GM19328 (cell line): ENCODE results near the gene MAP2K1.
"Not testable (repeated sequence)": the region's sequence is repeated elsewhere in the genome, so short reads cannot be mapped to it uniquely, and the experiment has no call there.

Source experiments
- ATAC-seq: cut with Tn5 transposase; IDR thresholded peaks from one replicate; pipeline ENCODE4 v1.9.1; 2021; ENCODE audit warnings: mild to moderate bottlenecking, moderate library complexity; ENCODE audit not compliant: unreplicated experiment

MAP2K1 gene

DNA sequence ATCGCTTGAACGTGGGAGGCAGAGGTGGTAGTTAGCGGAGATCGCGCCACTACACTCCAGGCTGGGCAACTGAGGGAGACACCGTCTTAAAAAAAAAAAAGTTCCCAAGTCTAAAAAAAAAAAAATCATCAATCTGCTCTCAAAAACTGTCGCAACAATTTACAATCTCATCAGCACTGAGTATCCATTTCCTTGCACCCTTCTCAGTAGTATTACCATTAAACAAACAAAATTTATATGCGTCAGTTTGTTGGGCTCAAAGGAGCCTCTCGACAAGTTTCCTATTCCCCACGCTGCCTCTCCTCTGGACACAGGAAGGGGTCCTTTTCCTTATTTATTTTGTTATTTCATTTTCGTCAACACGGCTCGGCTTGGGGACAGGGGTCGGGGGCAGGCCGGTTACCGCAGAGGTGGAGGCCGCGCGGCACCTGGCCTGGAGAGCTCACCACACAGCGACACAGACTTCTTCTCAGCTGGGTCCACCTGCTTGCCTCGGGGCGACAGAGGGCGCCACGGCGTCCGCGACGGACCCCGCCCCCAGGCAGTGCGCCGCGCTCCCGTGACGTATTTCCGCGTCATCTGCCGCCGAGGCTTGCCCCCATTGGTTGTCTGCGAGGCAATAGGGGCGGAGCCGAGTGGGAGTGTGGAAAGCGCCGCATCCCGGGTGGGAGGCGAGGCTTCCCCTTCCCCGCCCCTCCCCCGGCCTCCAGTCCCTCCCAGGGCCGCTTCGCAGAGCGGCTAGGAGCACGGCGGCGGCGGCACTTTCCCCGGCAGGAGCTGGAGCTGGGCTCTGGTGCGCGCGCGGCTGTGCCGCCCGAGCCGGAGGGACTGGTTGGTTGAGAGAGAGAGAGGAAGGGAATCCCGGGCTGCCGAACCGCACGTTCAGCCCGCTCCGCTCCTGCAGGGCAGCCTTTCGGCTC lies at the start of gene MAP2K1:
Gene MAP2K1, plus strand, starts transcription at position 709 of the 920 bp plus-strand sequence. CDS start 436 bp downstream, outside the sequence.
- peak; percentile 71 for ATAC-seq

DNA sequence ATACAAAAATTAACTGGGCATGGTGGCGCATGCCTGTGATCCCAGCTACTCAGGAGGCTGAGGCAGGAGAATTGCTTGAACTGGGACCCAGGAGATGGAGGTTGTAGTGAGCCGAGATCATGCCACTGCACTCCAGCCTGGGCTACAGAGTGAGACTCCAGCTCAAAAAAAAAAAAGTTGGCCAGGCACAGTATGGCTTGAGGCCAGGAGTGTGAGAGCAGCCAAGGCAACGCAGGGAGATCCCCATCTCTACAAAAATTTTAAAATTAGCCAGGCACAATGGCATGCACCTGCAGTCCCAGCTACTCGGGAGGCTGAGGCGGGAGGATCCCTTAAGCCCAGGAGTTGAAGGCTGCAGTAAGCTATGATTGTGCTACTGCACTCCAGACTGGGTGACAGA lies 38.2 kb upstream of the MAP2K1 start:
- ATAC-seq = not testable (repeated sequence)

DNA sequence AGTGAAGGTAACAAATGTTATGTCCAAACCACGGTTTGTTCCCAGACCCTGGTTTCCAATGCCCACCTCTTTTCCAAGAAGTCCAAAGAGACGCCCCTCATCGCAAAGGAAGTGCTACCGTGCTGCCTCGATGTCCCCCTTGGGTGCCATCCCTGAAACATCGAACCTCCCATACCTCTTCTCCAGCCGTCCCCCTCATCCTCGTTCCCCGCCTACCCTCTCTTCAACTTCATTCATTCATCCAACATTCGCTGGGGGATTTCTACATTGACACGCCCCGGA lies 30.7 kb upstream of the MAP2K1 start:
- no peak for ATAC-seq

DNA sequence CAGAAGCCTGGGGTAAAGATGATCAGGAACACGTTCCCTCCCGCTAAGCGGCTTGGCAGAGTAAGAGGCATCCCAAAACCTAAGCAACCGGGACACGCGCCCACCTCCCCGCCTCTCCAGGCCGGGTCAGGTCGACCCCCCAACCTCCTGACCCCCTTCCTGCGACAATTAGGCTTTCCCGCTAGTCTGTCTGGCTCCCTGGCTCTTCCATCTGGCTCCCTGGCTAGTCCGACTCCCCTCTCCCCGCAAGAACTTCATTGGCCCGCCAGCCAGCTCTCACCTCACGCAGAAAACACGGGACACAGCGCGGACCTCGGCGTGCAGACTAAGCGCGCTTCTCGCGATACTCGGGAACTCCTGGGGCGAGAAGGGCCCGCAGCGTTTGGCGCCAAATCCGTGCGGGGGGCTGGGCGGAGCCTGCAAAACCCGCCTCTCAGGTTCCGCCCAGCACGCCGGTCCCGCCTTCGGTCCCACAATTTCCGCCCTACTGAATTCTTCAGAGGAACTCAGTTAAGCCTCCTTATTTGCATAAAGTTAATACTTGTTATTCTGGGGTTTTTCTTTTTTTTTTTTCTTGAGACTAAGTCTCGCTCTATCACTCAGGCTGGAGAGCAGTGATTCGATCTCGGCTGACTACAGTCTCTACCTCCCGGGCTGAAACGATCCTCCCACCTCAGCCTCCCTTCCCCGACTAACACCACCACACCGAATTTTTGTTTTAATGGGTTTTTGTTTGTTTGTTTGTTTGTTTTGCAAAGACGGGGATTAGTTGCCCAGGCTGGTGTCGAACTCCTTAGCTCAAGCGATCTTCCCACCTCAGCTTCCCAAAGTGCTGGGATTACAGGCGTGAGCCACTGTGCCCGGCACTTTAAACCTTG lies 30.1 kb upstream of the MAP2K1 start, which contains the start of gene TIPIN:
Gene TIPIN, minus strand, starts transcription at position 327 of the 878 bp plus-strand sequence. CDS start 3,738 bp downstream, outside the sequence.
- ATAC-seq = peak; percentile 95

DNA sequence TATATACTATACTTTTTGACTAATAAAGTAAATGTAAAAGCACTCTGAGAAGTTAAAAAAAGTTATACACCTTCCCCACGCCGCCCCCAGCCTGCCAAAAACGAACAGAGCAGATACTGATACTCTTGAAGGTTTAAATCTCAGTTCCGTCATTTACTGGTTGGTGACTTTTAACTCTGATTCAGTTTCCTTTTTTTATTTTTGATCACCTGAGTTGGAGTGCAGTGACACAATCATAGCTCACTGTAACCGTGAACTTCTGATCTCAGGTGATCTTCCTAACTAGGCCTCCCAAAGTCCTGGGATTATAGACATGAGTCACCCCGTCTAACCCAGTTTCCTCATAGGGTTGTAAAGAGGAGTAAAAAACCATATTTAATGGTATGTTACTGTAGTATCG lies 27.0 kb upstream of the MAP2K1 start:
- no peak for ATAC-seq

DNA sequence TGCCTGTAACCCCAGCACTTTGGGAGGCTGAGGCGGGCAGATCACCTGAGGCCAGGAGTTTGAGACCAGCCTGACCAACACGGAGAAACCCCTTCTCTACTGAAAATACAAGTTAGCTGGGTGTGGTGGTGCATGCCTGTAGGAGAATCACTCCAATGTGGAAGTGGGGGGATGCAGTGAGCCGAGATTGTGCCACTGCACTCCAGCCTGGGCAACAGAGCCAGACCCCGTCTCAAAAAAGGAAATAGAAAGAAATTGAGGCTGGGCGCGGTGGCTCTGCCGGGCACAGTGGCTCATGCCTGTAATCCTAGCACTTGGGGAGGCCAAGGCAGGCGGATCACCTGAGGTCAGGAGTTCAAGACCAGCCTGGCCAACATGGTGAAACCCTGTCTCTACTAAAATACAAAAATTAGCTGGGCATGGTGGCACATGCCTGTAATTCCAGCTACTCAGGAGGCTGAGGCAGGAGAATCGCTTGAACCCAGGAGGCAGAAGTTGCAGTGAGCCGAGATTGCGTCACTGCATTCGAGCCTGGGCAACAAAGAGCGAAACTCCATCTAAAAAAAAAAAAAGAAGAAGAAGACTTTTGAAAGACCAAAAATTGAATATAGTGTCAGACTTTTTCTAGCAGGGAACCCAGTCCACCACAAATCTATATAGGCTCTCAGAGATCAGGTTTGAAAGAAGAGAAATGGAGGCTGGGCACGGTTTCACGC lies 24.8 kb upstream of the MAP2K1 start:
- not testable (repeated sequence) for ATAC-seq

- ATAC-seq = no peak
These were observed 23.9 kb upstream of the MAP2K1 start for GRCh38 chr15:66362776-66363175.

GRCh38 chr15:66364944-66365528 lies 21.7 kb upstream of the MAP2K1 start:
- no peak for ATAC-seq

GRCh38 chr15:66369773-66370651 lies 16.7 kb upstream of the MAP2K1 start:
- ATAC-seq = no peak

- no peak for ATAC-seq
These were observed 12.5 kb upstream of the MAP2K1 start for GRCh38 chr15:66374179-66374578.

GRCh38 chr15:66378814-66379430 lies 7.8 kb upstream of the MAP2K1 start:
- no peak for ATAC-seq

DNA sequence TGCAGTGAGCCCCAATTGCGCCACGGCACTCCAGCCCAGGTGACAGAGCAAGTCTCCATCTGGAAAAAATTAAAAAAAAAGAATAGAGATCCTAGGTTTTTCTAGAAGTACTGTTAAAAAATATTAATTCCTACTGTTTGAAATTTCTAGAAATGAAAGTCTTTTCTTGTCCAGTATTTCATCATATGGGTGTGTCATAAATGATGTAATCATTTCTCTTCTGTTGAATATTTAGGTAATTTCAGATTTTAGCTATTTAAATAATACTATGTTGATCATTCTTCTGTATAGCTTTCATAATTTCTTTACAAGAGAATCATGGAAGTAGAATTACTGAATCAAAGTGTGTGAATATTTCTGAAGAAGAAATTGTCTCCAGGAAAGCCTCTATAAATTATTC lies 5.3 kb upstream of the MAP2K1 start:
- ATAC-seq = not testable (repeated sequence)

GRCh38 chr15:66387163-66388042 lies 691 bp downstream of the MAP2K1 start:
- peak; percentile 23 for ATAC-seq

DNA sequence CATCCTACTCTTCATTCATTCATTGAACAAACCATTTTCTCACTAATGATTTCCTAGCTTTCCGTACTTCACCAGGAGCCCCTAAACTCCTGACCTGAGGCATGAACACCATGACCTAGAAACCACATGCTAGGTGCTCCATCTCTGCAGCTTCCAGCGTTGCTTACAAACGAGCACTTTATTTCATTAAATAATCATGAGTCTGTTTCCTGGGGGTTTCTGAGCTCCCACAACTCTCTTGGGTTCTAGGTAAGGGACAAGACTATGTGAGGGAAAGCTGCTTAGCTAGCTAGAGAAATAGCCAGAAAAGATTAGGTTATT lies 1.3 kb downstream of the MAP2K1 start:
- ATAC-seq = no peak

DNA sequence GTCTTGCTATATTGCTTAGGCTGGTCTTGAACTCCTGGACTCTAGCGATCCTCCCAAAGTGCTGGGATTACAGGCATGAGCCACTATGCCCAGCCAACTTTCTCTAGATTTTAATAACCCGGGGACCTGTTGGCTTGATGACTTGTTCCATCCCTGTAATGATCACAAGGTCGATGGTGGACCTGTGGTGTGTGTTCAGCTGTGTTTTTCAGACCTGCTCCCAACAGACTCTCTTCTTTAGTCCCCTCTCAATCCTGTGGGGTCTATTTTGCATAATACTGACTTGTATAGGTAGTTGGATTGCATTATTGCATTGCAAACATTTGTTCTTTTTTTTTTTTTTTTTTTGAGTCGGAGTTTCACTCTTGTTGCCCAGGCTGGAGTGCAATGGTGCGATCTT lies 1.9 kb downstream of the MAP2K1 start:
- ATAC-seq = no peak

DNA sequence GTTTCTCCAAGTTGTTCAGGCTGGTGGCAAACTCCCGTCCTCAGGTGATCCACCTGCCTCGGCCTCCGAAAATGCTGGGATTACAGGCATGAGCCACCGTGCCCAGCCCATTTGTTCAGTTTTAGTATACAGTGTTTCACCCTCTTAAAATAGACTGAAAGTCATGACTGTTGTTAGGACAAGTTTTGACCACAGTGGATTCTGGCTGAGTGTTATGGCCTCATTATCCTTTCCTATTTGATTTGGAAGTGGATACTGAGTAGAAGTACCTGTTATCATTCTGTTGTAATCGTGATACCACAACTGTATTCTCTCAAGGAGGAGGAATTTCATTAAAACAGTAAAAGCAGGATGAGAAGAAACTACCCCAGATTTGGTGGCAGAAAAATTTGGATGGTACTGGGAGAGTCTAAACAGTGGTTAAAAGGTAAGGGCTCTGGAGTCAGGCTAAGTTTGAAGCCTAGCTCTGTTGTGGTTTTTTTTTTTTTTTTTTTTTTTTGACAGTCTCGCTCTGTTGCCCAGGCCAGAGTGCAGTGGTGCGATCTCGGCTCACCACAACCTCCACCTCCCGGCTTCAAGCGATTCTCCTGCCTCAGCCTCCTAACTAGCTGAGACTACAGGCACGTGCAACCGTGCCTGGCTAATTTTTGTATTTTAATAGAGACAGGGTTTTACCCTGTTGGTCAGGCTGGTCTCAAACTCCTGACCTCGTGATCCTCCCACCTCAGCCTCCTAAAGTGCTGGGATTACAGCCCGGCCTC lies 2.6 kb downstream of the MAP2K1 start:
- no peak for ATAC-seq

GRCh38 chr15:66389859-66390381 lies 3.2 kb downstream of the MAP2K1 start:
- no peak for ATAC-seq
